H4 (cell line): ENCODE measurements around the gene PSME2. TPM values are rescaled to one million over a fixed set of nuclear protein-coding genes. Genes with fewer than 3 reads are reported as not detected.
"Not testable (repeated sequence)": the region's sequence is repeated elsewhere in the genome, so short reads cannot be mapped to it uniquely, and the experiment has no call there.

Experiments used
- DNase-seq: peaks from one replicate; pipeline ENCODE4 v3.0.0-alpha.2; 2015; ENCODE audit warnings: low spot score
- total RNA-seq: library from RNA; depleted of rRNA; stranded (reverse); fragments of >200 nt; shearing (Covaris generic); gene quantifications from 2 replicates; pipeline ENCODE4 v1.2.3, GENCODE V29; 2014

Gene PSME2
- total RNA-seq, 1 experiment from 2014 or later: 346 TPM

GRCh38 chr14:24114532-24115421, 31.6 kb downstream of the PSME2 start, which contains the start of the genes DCAF11 and NRL:
Gene DCAF11 (plus strand): TSS chr14:24114777. CDS start chr14:24115595, 818 bp downstream.
Gene NRL (minus strand): TSS chr14:24114949. CDS start chr14:24082848, 32,101 bp downstream.
- peak; percentile 100 for DNase-seq

- peak; percentile 86 for DNase-seq
Observed at GRCh38 chr14:24113801-24114531, 32.4 kb downstream of the PSME2 start.

GRCh38 chr14:24113379-24113800, 33.0 kb downstream of the PSME2 start:
- no peak for DNase-seq

- no peak for DNase-seq
Observed at GRCh38 chr14:24110523-24110922, 35.9 kb downstream of the PSME2 start.

GRCh38 chr14:24110060-24110459, 36.4 kb downstream of the PSME2 start:
- DNase-seq: no peak

- DNase-seq: no peak
Observed at GRCh38 chr14:24108336-24108874, 38.0 kb downstream of the PSME2 start.

- no peak for DNase-seq
Observed at GRCh38 chr14:24106672-24107271, 39.6 kb downstream of the PSME2 start.

- not testable (repeated sequence) for DNase-seq
Observed at GRCh38 chr14:24105609-24106239, 40.7 kb downstream of the PSME2 start.

- DNase-seq: no peak
Observed at GRCh38 chr14:24103451-24103850, 43.0 kb downstream of the PSME2 start.

GRCh38 chr14:24102357-24103048, 43.9 kb downstream of the PSME2 start:
- DNase-seq: no peak

GRCh38 chr14:24100982-24101494, 45.4 kb downstream of the PSME2 start:
- DNase-seq: no peak

GRCh38 chr14:24100197-24100981, 46.0 kb downstream of the PSME2 start:
- DNase-seq: no peak

GRCh38 chr14:24098927-24099813, 47.2 kb downstream of the PSME2 start:
- DNase-seq: no peak

GRCh38 chr14:24098229-24098926, 48.0 kb downstream of the PSME2 start:
- no peak for DNase-seq

GRCh38 chr14:24096545-24097181, 49.7 kb downstream of the PSME2 start:
- no peak for DNase-seq

GRCh38 chr14:24095271-24096068, 50.9 kb downstream of the PSME2 start:
- DNase-seq: peak; percentile 62

- DNase-seq: no peak
Observed at GRCh38 chr14:24094841-24095270, 51.6 kb downstream of the PSME2 start.
